SIG-M5 treated with dmso at 0.1 percent for 504 hours (cell line): ENCODE results near the gene SLITRK1.

Experiments used
- DNase-seq: peaks from one replicate; lab custom pipeline; 2025; ENCODE audit not compliant: unreplicated experiment; lab: John Stamatoyannopoulos, UW

Gene SLITRK1, protein sequence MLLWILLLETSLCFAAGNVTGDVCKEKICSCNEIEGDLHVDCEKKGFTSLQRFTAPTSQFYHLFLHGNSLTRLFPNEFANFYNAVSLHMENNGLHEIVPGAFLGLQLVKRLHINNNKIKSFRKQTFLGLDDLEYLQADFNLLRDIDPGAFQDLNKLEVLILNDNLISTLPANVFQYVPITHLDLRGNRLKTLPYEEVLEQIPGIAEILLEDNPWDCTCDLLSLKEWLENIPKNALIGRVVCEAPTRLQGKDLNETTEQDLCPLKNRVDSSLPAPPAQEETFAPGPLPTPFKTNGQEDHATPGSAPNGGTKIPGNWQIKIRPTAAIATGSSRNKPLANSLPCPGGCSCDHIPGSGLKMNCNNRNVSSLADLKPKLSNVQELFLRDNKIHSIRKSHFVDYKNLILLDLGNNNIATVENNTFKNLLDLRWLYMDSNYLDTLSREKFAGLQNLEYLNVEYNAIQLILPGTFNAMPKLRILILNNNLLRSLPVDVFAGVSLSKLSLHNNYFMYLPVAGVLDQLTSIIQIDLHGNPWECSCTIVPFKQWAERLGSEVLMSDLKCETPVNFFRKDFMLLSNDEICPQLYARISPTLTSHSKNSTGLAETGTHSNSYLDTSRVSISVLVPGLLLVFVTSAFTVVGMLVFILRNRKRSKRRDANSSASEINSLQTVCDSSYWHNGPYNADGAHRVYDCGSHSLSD

DNA sequence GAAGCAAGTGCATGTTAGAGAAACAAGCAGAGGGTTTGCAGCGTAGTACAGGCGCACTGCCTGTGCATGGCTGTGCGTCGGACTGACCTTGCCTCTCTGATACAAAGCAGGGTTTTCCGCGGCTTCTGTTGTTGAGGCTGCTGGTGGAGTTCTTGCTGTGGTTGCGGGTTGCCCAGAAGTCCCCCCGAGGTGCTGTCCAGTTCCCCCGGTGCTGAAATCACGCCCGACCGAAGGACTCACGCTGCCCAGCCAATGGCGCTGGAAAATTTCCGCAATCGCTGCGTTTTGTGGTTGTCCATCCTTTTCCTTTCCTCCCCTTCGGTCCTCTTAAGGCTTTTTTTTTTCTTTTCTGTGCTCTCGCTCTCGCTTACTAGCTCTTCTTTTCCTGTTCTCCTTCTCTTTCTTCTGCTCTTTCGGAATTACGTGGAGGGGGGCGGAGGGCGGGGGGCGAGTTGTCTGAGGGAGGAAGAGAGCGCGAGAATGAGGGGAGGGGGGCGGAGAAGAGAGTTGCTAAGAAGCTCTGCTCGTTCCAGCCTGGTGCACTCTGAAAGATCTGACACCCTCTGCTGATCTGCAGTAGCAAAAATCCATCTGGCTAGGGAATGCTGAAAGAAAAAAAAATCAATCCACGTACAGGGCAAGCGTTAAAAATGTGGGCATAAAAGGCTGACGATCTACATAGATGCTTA lies at the start of gene SLITRK1:
SLITRK1 (minus strand) TSS at position 558 of the 689 bp plus-strand sequence. CDS start 967 bp downstream, outside the sequence.
- peak; percentile 70 for DNase-seq

DNA sequence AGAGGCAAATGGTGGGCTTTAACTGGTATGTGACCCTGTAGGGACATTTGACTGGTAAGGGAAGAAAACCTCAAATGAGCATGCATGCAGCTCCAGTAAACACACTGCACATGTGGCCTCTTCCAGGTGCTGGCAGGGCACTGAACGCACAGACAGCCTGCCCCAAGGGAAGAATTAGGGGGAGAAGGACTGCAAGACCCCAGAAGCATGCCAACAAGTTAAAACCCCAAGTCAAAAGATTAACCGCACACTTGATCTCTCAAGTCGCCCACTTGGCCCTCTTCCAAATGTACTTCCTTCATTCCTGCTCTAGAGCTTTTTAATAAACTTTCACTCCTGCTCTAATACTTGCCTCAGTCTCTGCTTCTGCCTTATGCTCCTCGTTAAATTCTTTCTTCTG lies 46.9 kb upstream of the SLITRK1 start:
- DNase-seq: no peak

DNA sequence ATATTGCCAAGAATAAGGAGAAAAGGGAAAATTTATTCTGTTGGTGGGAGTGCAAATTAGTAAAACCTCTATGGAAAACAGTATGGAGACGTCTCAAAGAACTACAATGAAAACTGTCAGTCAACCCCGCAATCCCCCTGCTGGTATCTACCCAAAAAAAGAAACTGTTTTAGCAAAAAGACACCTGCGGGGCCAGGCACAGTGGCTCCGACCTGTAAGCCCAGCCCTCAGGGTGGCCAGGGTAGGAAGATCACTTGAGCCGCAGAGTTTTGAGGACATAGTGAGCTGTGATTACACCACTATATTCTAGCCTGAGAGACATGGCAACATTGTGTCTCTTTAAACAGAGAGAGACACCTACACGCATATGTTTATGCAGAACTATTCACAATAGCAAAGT lies 37.5 kb upstream of the SLITRK1 start:
- no peak for DNase-seq

DNA sequence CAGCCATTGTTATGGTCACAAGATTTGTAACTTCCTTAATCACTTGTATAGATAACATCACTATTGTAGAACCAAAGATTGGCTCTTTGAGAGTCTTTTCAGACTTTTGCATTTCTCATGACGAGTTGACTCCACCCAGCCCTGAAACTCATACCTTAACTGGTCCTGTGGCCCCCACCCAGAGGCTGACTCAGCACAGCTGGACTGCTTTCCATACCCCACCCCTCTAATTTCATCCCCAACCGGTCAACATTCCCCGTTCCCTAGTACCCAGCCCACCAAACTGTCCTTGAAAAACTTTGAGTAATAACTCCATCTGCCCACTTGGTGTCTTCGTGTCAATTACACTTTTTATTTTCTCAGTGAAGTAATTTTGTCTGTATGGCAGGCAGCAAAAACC lies 32.1 kb upstream of the SLITRK1 start:
- no peak for DNase-seq

DNA sequence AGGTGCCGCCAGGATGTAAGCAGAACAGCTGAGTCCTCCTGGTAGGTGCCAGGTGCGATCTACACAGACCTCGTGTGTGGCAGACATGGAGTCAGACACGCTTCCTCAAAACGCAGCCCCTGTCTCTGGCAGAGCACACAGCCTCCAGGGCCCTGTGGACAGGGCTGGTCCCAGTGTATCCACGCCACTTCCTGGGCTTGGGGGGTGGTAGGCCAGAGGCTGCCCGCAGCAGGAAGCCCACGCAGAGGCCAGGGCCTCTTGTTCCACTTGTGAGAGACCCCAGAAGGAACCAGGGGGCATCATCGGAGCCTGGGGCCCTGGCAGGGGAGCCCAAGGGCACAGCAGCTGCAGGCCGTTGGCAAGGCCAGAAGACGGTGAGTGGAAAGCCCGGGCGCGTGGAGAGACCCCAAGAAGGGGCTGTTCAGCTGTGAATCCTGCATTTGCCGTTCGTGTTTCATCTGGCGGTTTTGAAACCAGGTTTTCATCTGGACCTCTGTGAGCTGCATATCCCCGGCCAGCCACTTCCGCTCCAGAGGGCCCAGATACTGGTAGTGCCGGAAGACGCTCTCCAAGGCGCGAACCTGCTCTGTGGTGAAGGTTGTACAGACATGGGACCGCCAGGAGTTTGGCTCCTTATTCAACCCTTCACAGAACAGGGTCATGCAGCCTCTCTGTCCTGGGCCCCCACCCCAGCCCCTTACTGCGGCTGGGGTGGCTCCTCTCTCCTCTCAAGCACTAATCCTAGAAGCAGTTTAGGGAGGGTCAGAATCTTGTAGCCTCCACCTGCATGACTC lies 25.1 kb upstream of the SLITRK1 start:
- DNase-seq: no peak

DNA sequence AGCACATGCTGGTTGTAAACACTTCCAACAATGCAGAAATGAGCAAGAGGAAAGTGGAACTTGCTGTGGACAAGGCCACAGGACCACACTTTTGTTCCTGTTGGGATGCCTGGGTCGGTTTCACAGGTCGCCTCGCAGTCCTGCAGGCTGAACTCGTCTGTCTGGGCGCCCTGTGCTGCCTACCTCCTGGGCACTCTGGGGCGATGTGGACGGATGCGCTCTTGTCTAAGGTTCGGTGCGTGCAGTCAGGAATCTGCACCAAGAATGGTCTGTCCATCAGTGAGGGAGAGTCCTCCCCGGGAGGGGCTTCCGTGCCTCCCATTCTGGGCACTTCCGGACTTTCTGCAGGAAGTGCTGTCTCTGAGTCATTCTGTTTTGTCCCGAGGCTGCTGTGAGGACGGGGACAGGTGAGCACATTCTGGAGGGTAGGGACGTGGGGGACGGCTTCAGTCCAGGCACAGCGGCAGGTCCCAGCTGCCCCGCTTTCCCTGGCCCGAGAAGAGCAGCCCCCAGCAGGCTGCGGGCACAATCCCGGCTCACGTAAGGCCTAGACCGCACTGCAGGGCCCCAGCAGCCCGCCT lies 24.1 kb upstream of the SLITRK1 start:
- no peak for DNase-seq

DNA sequence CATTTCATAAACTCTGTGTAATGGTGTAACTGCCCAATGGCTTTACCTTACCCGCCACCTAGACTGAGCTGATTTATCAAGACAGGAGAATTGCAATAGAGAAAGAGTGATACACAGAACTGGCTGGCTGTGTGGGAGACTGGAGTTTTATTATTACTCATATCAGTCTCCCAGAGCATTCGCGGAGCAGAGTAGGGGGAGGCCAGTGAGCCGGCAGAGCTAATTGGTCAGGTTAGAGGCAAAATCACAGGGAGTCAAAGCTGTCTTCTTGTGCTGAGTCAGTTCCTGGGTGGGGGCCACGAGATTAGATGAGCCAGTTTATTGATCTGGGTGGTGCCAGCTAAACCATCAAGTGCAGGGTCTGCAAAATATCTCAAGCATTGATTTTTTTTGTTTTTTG lies 23.4 kb upstream of the SLITRK1 start:
- no peak for DNase-seq

DNA sequence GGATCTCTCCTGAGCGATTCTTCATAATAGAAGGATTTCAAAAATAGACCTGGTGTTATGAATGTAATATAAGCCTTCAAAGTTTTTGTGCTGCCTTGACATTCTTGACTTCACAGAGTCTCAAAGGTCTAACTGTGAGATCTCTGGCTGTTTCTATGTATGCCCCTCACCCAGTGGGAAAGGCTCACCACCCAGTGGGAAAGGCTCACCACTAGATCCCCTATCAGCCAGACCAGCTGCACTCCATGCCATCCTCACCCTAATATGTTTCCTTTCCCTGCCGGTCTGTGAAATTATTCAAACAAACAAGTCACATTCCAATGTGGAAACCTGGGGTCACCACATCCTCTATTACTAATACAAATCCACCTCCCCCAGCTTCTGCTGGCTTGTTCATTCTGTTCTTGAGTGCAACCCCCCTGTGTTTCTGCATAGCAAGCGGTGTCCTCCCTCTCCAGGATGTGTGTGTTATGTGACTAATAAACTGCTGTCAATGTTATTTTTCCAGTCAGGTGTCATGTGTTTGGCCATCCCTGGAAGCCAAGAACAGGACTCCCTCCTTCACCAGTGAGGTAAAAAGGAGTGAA lies 13.8 kb upstream of the SLITRK1 start:
- no peak for DNase-seq

DNA sequence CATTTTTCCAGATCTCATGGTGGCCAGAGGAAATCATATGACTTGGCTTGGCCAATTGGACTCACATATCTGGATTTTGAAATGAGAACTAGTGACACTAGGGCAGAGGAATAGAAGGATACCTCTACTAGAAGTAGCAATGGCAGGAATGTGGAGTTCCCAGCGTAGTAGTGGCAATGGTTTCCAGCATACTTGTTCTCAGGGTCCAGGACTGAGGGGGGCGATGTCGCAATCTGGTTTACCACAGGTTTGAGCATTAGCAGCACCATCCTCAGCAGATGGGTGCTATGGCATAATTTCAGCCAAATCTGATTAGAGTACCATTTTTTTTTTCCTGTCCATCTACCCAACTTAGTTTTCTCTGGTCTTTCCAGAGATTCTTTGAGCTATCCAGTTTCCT lies 8.1 kb upstream of the SLITRK1 start:
- no peak for DNase-seq

DNA sequence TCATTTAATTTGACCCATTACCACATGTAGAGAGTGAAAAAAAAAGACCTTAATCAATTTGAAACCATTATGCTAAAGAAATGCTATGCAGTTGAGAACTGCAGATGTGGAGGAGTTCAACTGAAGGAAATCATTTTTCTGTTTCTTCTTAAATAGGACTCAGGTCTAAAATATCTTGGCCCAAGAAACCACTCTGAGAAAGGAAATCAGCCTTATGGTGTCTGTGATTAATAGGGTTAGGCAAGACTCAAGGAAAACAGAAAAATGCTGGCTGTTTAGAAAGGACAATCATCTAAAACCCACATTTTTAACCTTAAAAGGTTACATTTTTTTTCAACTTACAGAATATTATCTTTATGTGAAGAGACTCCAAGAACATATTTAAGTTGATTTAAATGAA lies 1.9 kb upstream of the SLITRK1 start:
- no peak for DNase-seq

DNA sequence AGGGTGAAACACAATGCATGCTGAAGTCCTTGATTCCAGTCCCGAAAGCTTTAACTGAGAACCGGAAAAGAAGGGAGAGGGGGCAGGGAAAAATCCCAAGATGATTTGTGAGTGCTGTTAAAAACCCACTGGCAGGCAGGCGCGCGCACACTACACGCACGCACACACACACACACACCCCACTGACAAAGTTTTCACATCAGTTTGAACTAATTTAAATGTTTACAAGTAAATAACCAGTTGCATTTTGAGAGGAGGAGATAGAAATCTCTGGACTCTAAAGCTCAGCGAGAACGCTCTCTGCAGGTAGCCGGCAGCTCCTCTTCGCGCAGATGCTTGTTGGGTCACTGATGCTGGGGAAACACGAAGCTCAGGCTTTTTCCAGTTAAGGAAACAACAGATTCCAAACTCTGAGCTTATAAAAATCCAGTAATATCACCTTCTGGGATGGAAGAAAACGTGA lies 818 bp upstream of the SLITRK1 start:
- DNase-seq: no peak

DNA sequence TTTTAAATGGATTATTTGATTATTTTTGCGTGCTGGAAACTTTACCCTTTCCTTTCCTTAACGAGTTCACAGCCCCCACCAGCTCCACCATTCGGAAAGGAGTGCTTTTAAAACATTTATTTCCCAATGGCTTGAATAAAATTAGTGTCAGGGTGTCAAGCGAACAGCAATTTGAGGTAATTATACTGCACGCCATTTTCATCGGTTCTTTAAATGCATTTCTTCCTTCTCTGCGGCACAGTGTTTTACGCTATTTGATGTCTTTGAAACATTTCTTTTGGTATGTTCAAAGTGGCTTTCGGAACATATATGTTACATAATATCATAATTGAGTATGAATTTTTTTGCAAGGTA lies 309 bp upstream of the SLITRK1 start:
- no peak for DNase-seq

DNA sequence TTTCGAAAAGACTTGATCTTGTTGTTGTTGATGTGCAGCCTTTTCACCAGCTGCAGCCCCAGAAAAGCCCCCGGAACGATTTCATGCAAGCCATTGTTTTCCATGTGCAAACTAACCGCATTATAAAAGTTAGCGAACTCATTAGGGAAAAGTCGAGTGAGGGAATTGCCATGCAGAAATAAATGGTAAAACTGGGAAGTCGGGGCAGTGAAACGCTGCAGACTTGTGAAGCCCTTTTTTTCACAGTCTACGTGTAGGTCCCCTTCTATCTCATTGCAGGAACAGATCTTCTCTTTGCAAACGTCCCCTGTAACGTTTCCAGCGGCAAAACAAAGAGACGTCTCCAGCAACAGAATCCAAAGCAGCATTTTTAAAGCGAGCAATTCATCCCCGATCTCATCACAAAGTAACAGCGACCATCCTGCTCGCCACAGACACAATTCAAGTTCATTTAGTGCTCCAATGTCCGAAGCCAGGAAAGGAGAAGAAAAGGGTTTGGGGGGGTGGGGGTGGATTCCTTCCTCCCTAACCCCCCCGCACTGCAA lies 1.1 kb downstream of the SLITRK1 start:
- no peak for DNase-seq

DNA sequence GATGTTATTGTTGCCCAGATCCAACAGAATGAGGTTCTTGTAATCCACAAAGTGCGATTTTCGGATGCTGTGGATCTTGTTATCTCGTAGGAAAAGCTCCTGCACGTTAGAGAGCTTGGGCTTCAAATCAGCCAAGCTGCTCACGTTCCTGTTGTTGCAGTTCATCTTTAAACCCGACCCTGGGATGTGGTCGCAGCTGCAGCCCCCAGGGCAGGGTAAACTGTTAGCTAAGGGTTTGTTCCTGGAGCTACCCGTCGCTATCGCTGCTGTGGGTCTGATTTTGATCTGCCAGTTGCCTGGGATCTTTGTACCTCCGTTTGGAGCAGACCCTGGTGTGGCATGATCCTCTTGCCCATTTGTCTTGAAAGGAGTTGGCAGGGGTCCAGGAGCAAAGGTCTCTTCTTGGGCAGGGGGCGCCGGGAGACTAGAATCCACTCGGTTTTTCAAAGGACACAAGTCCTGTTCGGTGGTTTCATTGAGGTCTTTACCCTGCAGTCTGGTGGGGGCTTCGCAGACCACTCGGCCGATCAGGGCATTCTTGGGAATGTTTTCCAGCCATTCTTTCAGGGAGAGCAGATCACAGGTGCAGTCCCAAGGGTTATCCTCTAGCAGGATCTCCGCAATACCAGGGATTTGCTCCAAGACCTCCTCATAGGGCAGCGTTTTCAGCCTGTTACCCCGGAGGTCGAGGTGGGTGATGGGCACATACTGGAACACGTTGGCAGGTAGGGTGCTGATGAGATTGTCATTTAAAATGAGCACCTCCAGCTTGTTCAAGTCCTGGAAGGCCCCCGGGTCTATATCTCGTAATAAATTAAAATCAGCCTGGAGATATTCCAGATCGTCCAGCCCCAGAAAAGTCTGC lies 1.8 kb downstream of the SLITRK1 start:
- DNase-seq: no peak

DNA sequence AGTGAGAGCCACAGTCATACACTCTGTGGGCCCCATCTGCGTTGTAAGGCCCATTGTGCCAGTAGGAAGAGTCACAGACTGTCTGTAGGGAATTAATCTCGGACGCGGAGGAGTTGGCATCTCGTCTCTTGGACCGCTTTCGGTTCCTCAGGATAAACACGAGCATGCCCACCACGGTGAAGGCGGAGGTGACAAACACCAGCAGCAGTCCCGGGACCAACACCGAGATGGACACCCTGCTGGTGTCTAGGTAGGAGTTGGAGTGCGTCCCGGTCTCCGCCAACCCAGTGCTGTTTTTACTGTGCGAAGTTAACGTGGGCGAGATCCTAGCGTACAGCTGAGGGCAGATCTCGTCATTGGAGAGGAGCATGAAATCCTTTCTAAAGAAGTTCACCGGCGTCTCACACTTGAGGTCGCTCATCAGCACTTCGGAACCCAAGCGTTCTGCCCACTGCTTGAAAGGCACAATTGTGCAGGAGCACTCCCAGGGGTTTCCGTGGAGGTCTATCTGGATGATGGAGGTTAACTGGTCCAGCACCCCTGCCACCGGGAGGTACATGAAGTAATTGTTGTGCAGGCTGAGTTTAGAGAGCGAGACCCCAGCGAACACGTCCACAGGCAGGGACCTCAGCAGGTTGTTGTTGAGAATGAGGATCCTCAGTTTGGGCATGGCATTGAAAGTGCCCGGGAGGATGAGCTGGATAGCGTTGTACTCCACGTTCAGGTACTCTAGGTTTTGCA lies 2.7 kb downstream of the SLITRK1 start:
- no peak for DNase-seq

DNA sequence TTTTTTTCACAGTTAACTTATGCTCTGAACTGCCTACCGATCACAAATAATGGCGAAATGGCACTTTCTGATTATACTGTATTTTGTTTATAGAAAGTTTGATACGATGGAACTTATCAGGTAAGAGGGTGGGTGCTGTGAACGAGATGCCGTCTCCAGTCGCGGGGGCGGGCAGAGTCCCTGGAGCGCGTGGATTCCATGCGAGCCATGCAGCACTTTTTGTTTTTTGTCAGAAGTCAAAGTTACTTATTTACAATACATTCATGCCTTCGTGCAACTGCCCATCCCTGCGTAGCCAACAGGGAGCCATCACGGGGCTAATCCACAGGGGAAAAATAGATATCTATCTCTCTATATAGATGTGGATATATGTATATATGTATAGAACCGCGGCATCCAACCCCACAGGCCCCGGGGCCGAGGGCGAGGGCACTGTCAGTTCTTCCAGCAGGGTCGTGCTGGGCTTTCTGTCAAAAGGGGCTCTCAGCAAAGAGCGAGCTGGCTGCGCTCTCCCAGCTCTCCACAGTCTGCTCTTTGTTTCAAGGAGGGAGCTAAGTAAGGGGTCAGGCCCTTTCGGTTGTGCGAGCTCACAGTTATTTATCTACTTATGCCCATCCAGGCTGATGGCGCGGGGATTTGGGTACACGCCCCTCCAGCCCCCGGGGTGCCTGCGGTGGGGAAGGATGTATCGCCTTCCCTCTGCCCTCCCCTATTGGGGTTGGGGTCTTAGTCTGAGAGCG lies 3.4 kb downstream of the SLITRK1 start:
- no peak for DNase-seq

DNA sequence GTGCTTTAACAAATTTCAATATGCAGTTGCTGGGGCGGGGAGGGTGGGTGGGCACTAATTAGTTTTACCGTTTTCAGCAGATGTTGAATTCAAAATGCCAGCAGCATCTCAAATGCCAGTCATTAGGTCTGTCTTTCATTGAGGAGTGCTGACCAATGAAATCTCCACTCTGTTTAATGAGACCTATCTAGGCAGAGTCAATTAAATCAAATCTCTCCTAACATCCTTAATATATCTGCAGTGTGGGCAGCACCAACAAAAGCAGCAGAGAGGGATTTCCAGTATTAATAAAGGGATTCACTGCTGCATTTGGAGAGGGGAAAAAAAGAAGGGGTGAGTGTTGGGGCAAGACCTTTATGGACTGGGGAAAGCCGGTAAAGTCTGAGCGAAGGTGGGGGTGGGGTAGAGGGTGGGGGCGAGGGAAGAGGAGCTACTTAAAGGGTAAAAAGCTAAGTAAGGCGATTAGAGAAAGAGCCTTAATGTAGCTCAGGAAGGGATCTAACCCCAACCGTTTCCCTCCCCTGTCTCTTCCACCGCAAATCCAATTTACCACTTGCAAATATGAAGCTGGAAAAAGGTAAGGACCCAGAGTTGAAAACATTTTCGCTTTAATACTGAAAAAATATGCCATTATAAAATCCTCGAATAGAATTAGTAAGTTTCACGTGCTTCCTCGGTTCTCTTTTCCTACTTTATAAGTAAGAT lies 4.5 kb downstream of the SLITRK1 start:
- no peak for DNase-seq
